Cerebellar cortex (tissue), 1 donor: ENCODE data around the gene STK40.

ENCODE experiments used
- DNase-seq: peaks from one replicate; pipeline ENCODE4 v3.0.0-alpha.2; 2015; ENCODE audit warnings: low spot score

STK40 gene

GRCh38 chr1:36372617-36373016, 13.1 kb downstream of the STK40 start:
- DNase-seq = no peak

- DNase-seq = peak; percentile 76
Measured at GRCh38 chr1:36369061-36369861, 16.5 kb downstream of the STK40 start.

- no peak for DNase-seq
Measured at GRCh38 chr1:36367798-36368197, 17.9 kb downstream of the STK40 start.

- DNase-seq = no peak
Measured at GRCh38 chr1:36367066-36367465, 18.7 kb downstream of the STK40 start.

GRCh38 chr1:36366091-36366661, 19.5 kb downstream of the STK40 start:
- peak; percentile 87 for DNase-seq

- peak; percentile 89 for DNase-seq
Measured at GRCh38 chr1:36365381-36365780, 20.3 kb downstream of the STK40 start.

- DNase-seq = no peak
Measured at GRCh38 chr1:36359911-36360550, 25.7 kb downstream of the STK40 start.

GRCh38 chr1:36359383-36359782, 26.3 kb downstream of the STK40 start:
- DNase-seq = no peak

- DNase-seq = no peak
Measured at GRCh38 chr1:36358514-36359084, 27.1 kb downstream of the STK40 start.

GRCh38 chr1:36355811-36356210, 29.9 kb downstream of the STK40 start:
- DNase-seq = no peak

- no peak for DNase-seq
Measured at GRCh38 chr1:36354486-36354885, 31.2 kb downstream of the STK40 start.

GRCh38 chr1:36352910-36353878, 32.5 kb downstream of the STK40 start:
- no peak for DNase-seq

GRCh38 chr1:36352125-36352909, 33.4 kb downstream of the STK40 start:
- DNase-seq = no peak

GRCh38 chr1:36351227-36351977, 34.3 kb downstream of the STK40 start:
- no peak for DNase-seq

- DNase-seq = no peak
Measured at GRCh38 chr1:36350659-36351226, 35.0 kb downstream of the STK40 start.

GRCh38 chr1:36349839-36350238, 35.9 kb downstream of the STK40 start:
- no peak for DNase-seq

- no peak for DNase-seq
Measured at GRCh38 chr1:36349241-36349671, 36.5 kb downstream of the STK40 start.

- DNase-seq = no peak
Measured at GRCh38 chr1:36346741-36347370, 38.9 kb downstream of the STK40 start.

GRCh38 chr1:36345353-36345752, 40.4 kb downstream of the STK40 start:
- DNase-seq = no peak

- DNase-seq = no peak
Measured at GRCh38 chr1:36344395-36344680, 41.4 kb downstream of the STK40 start.
